Caki2 (cell line): ENCODE data around the gene MRGPRX1. TPM values are rescaled to one million over a fixed set of nuclear protein-coding genes. Genes with fewer than 3 reads are reported as not detected.

Experiments used
- DNase-seq: peaks from one replicate; pipeline ENCODE4 v3.0.0-alpha.2; 2015; ENCODE audit warnings: low read depth
- in situ Hi-C: cut with HindIII; loops from 2 replicates; pipeline ENCODE4 v1.10.0; 2016; ENCODE audit warnings: low sequenced_read_pairs, low pct_unique_long_range_greater_than_20kb, mixed read lengths
- total RNA-seq: library from RNA; depleted of rRNA; stranded (reverse); fragments of >200 nt; shearing (Covaris generic); gene quantifications from 2 replicates; pipeline ENCODE4 v1.2.3, GENCODE V29; 2014; ENCODE audit warnings: low replicate concordance; rRNA removed

The MRGPRX1 gene
- total RNA-seq, 1 experiment from 2014 or later, result not detected

DNA sequence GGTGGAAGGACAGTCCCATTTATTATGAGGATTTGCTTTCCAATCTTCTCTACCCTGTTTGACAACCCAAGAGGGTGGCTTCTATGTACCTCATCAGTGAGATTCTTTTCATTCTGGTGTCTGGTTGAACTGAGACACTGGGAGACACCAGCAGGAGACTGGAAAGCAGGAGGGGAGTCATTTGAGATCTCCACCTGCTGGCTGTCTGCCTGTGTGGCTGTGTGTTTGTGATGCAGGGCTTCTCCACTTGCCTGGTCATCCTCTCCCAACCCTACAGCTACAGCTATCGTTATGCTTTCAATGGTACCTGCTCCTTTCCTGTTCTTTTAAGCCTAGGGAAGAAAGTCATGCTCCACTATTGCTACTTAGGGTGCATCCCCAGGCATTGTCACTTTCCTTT, 48.6 kb downstream of the MRGPRX1 start:
- in situ Hi-C loops, result no loop called here
- DNase-seq, result no peak

Other genes starting within 250 kb of the MRGPRX1 start
- 0.78 and 1.4 TPM in 2 replicates for gene TMEM86A, start 240.6 kb downstream of the MRGPRX1 start, total RNA-seq
- gene IGSF22, start 213.2 kb downstream of the MRGPRX1 start, total RNA-seq, result not detected in 2 replicates
- 0.10 TPM in 1 of 2 replicates, not detected in the other for gene PTPN5, start 147.6 kb downstream of the MRGPRX1 start, total RNA-seq
- gene MRGPRX2, start 121.3 kb upstream of the MRGPRX1 start, total RNA-seq, result not detected in 2 replicates
- gene ZDHHC13, start 177.8 kb upstream of the MRGPRX1 start, total RNA-seq, result 14.2 and 18.0 TPM in 2 replicates